Upper lobe of left lung (tissue), 4 donors: Measurements from ENCODE around the gene EEIG1.

Experiments
- POLR2A ChIP-seq, 4 donors: fragments of 450-650 bp; IDR thresholded peaks; one replicate each; pipeline ENCODE4 v1.5.1; 2016 to 2017; ENCODE audit warnings: antibody characterized with exemption in 4 of 4, mild to moderate bottlenecking in 2 of 4
- TF ChIP-seq, protein P1 (sequence below), 6 experiments: fragments of 450-650 bp in 4 of 6; fragments of 200-600 bp in 2 of 6; sonication (generic) in 2 of 6; IDR thresholded peaks; one replicate each; pipeline ENCODE4 v1.5.1; 2016 to 2019; ENCODE audit warnings: antibody characterized with exemption in 6 of 6

DNA sequence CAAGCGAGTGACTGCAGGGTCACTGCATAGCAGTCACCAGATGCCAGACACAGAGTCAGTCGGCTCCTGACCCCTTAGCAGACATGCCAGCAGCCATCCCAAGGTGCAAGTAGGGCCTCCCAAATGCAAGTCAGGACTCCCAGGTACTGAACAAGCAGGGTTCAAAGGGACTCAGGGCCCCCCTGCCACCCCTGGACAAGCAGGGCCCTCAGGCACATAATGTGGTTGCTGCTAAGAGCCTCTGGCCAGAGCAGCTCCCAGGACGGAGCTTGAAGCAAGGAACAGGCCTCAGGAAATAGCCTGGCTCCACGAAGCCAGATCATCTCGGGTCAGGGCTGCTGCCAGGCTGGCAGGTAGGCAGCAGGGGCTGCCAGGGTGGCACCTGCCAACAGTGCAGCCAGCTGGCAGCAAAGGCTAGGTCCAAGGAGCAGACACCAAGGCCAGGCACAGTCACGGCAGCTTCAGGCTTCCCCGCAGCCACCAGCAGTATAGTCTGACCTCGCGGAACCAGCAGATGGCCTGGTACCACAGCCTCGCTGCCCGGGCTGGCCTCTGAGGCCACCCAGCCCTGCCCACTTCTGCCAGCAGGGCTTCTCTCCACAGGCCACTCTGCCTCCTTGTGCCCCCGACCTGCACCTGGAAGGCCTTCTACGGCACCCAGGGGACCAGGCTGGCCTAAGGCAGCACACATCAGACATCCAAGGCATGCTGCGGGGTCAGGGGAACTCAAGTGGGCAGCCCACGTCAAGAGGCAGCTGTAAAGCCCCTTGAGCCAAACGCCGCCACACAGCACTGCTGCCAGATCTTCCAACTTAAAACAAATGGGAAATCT, 7.4 kb downstream of the EEIG1 start:
- TF ChIP-seq, protein P1, sequence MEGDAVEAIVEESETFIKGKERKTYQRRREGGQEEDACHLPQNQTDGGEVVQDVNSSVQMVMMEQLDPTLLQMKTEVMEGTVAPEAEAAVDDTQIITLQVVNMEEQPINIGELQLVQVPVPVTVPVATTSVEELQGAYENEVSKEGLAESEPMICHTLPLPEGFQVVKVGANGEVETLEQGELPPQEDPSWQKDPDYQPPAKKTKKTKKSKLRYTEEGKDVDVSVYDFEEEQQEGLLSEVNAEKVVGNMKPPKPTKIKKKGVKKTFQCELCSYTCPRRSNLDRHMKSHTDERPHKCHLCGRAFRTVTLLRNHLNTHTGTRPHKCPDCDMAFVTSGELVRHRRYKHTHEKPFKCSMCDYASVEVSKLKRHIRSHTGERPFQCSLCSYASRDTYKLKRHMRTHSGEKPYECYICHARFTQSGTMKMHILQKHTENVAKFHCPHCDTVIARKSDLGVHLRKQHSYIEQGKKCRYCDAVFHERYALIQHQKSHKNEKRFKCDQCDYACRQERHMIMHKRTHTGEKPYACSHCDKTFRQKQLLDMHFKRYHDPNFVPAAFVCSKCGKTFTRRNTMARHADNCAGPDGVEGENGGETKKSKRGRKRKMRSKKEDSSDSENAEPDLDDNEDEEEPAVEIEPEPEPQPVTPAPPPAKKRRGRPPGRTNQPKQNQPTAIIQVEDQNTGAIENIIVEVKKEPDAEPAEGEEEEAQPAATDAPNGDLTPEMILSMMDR (IDR thresholded peaks at IDR 0.05): peak in 1 of 6 experiments; percentile 8
- TF ChIP-seq POLR2A (IDR thresholded peaks at IDR 0.05): no peak
